Cardiac fibroblast (primary cell): ENCODE measurements around the gene KIF21A.

Experiments used
- DNase-seq, 2 donors: peaks; one replicate each; pipeline versions ENCODE4 v3.0.0 to v3.0.0-alpha.2; 2010; ENCODE audit warnings: low read depth in 2 of 2
- H3K4me3 ChIP-seq, 2 donors: replicated peaks in 1 of 2; 1 replicate in 1 of 2; 2 replicates in 1 of 2; pipeline ENCODE4 v1.5.1; 2011; ENCODE audit warnings: low read depth in 2 of 2, low read length in 2 of 2, mild to moderate bottlenecking in 2 of 2, moderate library complexity in 1 of 2
- TF ChIP-seq, protein P1 (sequence below): IDR thresholded peaks from one replicate; pipeline ENCODE4 v1.5.1; 2011; ENCODE audit warnings: low read depth, mild to moderate bottlenecking, low read length, inconsistent platforms

The KIF21A gene

DNA sequence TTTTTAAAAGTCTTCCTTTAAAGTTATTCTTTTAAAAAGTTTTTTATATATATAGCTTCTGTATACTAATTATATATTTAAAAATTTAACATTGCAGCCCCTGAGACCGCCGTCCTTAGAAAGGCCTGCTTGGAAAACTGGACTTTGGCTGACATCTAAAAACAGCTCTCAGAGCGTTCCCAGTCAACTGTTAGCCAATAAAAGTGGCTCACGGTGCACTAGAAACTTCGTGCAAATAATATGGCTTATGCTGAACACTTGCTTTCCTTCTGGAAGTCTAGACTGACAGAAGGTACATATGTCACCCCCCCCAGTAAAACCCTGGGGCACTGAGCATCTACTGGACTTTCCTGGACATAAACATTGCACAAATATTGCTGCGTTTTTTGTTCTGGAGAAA, 115.0 kb downstream of the KIF21A start:
- DNase-seq: no peak
- TF ChIP-seq, protein P1, sequence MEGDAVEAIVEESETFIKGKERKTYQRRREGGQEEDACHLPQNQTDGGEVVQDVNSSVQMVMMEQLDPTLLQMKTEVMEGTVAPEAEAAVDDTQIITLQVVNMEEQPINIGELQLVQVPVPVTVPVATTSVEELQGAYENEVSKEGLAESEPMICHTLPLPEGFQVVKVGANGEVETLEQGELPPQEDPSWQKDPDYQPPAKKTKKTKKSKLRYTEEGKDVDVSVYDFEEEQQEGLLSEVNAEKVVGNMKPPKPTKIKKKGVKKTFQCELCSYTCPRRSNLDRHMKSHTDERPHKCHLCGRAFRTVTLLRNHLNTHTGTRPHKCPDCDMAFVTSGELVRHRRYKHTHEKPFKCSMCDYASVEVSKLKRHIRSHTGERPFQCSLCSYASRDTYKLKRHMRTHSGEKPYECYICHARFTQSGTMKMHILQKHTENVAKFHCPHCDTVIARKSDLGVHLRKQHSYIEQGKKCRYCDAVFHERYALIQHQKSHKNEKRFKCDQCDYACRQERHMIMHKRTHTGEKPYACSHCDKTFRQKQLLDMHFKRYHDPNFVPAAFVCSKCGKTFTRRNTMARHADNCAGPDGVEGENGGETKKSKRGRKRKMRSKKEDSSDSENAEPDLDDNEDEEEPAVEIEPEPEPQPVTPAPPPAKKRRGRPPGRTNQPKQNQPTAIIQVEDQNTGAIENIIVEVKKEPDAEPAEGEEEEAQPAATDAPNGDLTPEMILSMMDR: no peak
- H3K4me3 ChIP-seq: no peak overlapping the region

DNA sequence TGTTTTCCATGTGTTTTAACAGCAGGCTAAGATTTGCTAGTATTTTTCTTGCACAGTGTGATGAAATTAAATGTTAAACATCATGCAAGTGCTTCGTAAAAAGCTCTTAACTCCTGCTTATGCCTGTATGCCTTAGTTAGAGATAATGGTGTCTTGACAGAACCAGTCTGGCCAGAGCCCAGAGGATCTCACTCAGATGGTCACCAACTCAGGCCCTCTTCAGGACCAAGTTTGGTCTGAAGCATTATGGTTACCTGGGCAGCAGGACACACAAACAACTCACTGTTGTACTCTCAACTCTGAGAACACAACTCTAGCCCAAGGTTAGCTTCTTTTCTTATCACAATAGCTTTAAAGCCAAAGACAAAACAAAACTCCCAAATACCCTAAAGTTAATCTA, 115.4 kb downstream of the KIF21A start:
- peak in 1 of 2 donors; percentile 5 for DNase-seq
- TF ChIP-seq, protein P1: no peak

DNA sequence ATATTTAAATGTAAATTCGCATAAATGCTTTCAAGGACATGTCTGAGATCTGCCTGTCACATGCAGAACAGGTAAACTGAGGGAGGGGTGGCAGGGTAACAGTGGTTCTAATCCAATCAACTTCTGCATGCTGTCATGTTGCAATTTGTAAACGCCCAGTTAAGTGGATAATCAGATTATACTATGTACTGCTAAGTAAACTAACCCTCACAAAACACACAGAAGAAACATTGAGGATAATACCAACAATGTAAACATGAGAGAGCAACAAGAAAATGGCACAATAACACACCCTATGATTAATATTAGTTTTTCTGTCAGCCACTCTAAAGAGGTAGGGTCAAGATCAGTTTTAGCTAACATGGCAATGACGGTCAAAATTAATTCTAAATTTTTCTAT, 123.7 kb downstream of the KIF21A start:
- DNase-seq: no peak
- no peak overlapping the region for H3K4me3 ChIP-seq
- TF ChIP-seq, protein P1: no peak

More for the DNA sequence above, 115.4 kb downstream of the KIF21A start:
- no peak overlapping the region for H3K4me3 ChIP-seq

DNA sequence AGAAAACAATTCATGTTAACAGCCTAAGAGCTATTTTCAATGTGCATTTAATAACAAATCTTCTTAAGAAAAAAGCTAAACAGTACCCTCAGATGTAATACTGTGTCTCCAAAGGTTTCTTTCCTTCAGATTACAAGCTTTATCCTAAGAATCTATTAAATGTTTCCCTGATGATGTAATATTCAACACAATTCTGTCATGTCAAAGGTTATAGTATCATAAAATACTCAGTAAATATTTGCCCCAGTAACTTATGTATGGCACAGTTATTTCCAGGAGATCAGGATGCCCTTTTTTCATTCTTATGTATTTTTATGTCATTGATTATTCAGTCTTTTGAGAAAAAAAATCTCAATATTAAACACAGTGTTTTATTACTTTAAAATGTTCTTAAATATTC, 128.4 kb downstream of the KIF21A start:
- H3K4me3 ChIP-seq: no peak overlapping the region
- DNase-seq: no peak
- TF ChIP-seq, protein P1: no peak

DNA sequence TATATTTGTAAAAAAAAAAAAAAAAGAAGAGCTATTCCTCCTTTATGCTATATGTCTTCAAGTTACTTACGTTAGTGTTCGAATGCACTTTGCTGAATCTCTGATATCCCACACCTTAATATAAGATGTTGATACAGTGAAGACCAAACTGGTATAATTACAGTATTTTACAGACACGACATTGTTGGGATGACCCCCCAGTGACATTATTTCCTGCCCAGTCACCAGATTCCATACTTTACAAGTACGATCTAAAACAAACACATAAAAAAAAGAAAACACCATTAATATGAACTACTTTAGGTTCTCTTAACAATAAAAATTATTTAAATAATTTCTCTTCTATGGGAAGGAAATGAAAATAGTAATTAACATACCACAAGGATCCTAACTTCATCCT, 133.4 kb downstream of the KIF21A start:
- DNase-seq: no peak
- H3K4me3 ChIP-seq: no peak overlapping the region
- TF ChIP-seq, protein P1: no peak

DNA sequence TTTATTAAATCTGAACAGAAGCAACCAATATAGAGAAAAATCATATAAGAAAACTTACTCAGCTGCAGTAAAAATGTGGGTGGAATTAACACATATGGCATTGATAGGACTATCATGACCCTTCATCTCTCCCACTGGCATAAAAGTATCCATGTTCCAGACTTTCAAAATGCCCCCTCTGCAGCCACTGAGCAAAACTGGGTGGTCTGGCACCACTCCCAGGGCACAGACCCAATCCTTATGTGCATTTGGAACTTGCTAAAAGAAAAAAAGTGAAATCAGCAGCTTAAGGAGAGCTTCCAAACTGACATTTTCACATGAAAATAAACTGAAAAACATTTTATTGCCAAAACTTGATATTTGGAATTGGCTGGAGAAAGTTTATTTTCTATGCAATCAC, 141.5 kb downstream of the KIF21A start:
- no peak overlapping the region for H3K4me3 ChIP-seq
- peak in 1 of 2 donors; percentile 11 for DNase-seq
- TF ChIP-seq, protein P1: no peak

DNA sequence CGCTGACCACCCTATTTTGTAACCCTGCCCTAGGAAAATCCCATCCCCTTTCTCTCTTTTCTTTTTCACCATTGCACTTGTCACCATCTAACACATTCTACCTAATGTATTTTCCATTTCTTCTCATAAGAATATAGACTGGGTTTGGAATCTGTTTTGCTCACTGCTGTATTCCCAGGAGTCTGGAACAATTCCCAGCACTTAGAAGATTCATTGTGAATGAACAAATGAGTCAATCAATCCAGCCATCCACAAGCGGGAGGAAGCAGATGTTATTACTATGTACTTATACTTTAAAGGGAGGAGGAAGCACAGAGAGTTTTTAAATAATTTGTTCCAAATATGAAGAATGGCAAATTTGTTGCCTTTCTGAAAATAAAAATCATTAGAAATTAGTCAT, 142.1 kb downstream of the KIF21A start:
- DNase-seq: peak; percentile 37 to 71
- TF ChIP-seq, protein P1: no peak
- no peak overlapping the region for H3K4me3 ChIP-seq
